ENCODE measurements around the gene AP4E1.
"Not testable (repeated sequence)": the region's sequence is repeated elsewhere in the genome, so short reads cannot be mapped to it uniquely, and the experiment has no call there.

The AP4E1 gene

GRCh38 chr15:50880651-50881114 is 27.8 kb upstream of the AP4E1 start:
- peak; percentile 19 to 75 for DNase-seq
- TF ChIP-seq POLR2A (IDR thresholded peaks at IDR 0.05; ENCODE audit: low read length) (no peak), GATA1 (IDR thresholded peaks at IDR 0.05; ENCODE audit: low read depth, low read length) (no peak)

DNA sequence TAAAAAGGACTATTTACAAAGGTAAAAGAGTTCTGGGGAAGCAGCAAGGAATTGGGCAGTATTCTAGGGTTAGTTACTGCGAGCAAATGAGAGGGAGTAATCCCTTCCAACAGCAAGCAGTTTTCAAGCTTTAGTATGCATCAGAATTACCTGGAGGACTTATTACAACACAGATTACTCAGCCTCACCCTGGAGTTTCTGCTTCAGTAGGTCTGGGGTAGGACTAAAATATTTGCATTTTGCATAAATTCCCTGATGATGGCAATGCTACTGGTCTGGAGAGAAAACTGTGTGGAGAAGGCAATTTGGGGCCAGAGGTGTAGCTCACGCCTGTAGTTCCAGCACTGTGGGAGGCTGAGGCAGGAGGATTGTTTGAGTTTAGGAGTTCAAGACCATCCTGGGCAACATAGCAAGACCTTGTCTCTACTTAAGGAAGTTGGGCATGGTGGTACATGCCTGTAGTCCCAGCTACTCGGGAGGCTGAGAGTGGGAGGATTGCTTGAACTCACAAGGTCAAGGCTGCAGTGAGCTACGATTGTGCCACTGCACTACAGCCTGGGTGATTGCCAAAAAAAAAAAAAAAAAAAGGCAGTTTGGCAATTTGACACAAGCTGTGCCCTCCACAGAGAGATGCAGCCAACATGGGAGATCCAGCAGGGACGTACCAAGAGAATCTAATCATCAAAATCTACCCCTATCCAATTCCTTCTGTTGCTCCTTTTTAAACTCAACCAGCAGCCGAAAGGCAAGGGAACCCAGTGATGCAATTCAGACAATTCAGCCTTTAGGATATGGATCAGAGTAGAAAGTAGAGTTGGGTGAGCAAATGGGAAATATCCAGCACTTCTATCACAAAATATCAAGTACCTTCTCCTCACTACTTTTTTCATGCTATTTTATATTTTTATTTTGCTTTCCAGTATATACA is 27.1 kb upstream of the AP4E1 start:
- peak in 1 of 2 experiments; percentile 53 for DNase-seq
- TF ChIP-seq GATA1 (IDR thresholded peaks at IDR 0.05; ENCODE audit: low read depth, low read length) = no peak
- no peak for TF ChIP-seq POLR2A (IDR thresholded peaks at IDR 0.05; ENCODE audit: low read length)

DNA sequence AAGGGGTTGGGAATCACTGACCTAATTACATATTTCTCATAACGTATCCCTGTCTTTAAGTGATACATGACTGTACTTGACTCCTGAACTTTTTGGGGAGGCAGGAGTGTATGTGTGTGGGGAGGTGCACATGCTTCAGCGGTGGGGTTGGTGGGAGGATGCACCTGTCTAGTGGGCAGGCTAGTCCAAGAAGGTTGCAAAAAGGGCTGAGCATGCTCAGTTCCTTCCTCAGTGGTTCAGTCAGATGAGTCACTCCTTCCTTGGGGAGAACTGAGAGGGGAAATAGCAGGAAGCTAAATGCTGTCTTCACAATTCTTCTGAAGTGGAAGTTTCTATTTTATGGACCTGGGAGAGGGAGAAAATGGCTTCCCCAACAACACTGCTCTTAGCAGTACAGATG is 24.6 kb upstream of the AP4E1 start:
- DNase-seq = no peak
- TF ChIP-seq POLR2A (IDR thresholded peaks at IDR 0.05; ENCODE audit: low read length) (no peak), GATA1 (IDR thresholded peaks at IDR 0.05; ENCODE audit: low read depth, low read length) (no peak)

- TF ChIP-seq POLR2A (IDR thresholded peaks at IDR 0.05; ENCODE audit: low read length) = no peak
- DNase-seq = no peak
Observed at GRCh38 chr15:50884540-50884939, 23.9 kb upstream of the AP4E1 start.

GRCh38 chr15:50886139-50886467 is 22.4 kb upstream of the AP4E1 start:
- no peak for DNase-seq
- no peak for TF ChIP-seq GATA1 (IDR thresholded peaks at IDR 0.05; ENCODE audit: low read depth, low read length)

DNA sequence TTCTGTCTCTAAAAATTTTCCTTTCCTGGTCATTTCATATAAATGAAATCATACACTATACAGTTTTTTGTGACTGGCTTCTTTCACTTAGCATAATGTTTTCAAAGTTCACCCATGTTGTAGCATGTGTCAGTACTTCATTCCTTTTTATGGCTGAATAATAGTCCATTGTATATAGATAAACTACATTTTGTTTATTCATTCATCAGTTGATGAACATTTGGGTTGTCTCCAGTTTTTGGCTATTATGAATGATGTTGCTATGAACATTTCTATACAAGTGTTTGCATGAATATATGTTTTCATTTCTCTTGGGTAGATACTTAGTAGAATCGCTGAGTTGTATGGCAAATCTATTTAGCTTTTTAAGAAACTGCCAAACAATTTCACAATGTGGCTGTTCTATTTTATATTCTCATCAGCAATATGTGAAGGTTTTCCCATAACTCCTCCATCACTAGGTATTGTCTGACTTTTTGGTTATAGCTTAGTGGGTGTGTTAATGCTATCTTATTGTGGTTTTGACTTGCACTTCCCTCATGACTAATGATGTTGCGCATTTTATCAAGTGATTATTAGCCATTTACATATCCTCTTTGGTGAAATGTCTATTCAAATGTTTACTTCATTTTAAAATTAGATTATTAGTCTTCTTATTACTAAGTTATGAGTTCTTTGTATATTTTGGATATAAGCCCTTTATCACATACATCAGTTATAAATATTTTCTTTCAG is 21.7 kb upstream of the AP4E1 start:
- DNase-seq = peak; percentile 21 to 32
- TF ChIP-seq GATA1 (IDR thresholded peaks at IDR 0.05; ENCODE audit: low read depth, low read length) (no peak), POLR2A (IDR thresholded peaks at IDR 0.05; ENCODE audit: low read length) (no peak)

DNA sequence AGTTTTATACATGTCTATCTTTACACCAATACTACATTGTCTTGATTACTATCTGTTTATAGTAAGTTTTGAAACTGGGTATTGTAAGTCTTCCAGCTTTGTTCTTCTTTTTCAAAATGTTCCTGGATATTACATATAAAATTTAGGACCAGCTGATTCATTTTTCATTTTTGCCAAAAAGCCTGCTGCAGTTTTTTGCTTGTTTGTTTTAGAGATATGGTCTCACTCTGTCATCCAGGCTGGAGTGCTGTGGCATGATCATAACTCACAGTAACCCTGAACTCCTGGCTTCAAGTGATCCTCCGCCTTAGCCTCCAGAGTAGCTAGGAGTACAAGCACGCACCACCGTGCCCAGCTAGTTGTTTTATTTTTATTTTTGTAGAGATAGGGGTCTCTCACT is 20.4 kb upstream of the AP4E1 start:
- no peak for DNase-seq
- no peak for TF ChIP-seq POLR2A (IDR thresholded peaks at IDR 0.05; ENCODE audit: low read length)
- no peak for TF ChIP-seq GATA1 (IDR thresholded peaks at IDR 0.05; ENCODE audit: low read depth, low read length)

DNA sequence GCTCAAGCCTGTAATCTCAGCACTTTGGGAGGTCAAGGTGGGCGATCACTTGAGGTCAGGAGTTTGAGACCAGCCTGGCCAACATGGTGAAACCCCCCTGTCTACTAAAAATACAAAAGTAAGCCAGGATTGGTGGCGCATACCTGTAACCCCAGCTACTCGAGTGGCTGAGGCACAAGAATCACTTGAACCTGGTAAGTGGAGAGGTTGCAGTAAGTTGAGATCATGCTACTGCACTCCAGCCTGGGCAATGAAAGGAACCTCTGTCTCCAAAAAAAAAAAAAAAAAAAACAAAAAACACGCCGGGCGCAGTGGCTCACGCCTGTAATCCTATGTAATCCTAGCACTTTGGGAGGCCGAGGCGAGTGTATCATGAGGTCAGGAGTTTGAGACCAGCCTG is 18.9 kb upstream of the AP4E1 start:
- no peak for TF ChIP-seq GATA1 (IDR thresholded peaks at IDR 0.05; ENCODE audit: low read depth, low read length)
- no peak for TF ChIP-seq POLR2A (IDR thresholded peaks at IDR 0.05; ENCODE audit: low read length)
- DNase-seq = no peak

DNA sequence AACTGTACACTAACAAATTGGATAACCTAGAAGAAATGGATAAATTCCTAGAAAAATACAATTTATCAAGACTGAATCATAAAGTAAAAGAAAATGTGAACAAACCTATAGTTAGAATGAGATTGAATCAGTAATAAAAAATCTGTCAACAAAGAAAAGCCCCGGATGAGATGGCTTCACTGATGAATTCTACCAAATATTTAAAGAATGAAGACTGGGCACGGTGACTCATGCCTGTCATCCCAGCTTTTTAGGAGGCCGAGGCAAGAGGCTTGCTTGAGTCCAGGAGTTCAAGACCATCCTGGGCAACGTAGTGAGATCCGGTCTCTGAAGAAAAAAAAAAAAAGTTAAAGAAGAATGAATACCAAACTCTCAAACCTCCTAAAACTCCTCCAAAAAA is 17.7 kb upstream of the AP4E1 start:
- TF ChIP-seq GATA1 (IDR thresholded peaks at IDR 0.05; ENCODE audit: low read depth, low read length) (no peak), POLR2A (IDR thresholded peaks at IDR 0.05; ENCODE audit: low read length) (no peak)
- DNase-seq = no peak

DNA sequence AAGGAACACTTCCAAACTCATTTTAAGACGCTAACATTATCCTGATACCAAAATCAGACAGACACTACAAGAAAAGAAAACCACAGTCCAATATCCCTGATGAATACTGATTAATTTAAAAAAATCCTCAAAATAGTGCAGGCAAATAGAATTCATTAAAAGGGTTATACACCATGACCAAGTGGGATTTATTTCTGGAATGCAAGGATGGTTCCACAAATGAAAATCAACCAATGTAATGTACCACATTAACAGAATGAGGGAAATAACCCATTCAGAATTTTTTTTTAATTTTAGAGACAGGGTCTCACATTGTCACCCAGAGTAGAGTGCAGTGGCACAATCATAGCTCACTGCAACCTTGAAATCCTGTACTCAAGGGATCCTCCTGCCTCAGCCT is 17.3 kb upstream of the AP4E1 start:
- no peak for DNase-seq
- TF ChIP-seq POLR2A (IDR thresholded peaks at IDR 0.05; ENCODE audit: low read length) (no peak), GATA1 (IDR thresholded peaks at IDR 0.05; ENCODE audit: low read depth, low read length) (no peak)

DNA sequence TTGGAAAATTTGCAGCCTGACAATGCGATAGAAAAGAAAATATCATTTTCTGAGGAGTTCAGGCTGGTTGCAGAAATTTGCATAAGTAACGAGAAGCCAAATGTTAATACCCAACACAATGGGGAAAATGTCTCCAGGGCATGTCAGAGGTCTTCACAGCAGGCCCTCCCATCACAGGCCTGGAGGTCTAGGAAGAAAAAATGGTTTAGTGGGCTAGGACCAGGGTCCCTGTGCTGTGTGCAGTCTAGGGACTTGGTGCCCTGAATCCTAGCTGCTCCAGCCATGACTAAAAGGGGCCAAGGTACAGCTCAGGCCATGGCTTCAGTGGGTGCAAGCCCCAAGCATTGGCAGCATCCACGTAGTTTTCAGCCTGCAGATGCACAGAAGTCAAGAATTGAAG is 14.5 kb upstream of the AP4E1 start:
- TF ChIP-seq GATA1 (IDR thresholded peaks at IDR 0.05; ENCODE audit: low read depth, low read length) (no peak), POLR2A (IDR thresholded peaks at IDR 0.05; ENCODE audit: low read length) (no peak)
- no peak for DNase-seq

DNA sequence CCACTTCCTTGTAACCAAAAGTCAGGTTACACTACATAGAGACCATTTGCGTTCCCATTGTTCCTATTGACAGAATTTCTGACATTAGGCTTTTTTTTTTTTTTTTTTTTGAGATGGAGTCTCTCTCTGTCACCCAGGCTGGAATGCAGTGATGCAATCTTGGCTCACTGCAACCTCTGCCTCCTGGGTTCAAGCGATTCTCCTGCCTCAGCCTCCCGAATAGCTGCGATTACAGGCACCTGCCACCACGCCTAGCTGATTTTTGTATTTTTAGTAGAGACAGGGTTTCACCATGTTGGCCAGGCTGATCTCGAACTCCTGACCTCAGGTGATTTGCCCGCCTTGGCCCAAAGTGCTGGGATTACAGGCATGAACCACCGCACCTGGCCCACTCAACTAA is 7.1 kb upstream of the AP4E1 start:
- not testable (repeated sequence) for DNase-seq

DNA sequence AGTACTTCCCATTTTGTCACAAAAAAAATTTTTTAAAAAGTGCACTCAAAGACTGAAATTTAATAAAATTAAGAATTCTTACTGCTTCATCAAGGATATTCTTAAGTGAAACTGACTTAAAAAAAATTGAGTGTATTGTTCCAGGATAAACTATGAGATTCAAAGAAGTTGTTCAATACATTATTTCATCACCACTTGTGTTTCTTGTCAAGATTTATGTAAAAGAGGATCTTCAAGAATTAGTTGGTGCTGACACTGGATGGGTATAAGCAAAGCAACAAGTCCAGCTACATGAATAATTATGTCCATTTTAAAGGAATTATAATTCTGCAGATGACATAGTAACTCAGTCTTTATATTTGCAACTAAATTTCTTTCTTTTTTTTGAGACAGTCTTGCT is 4.3 kb upstream of the AP4E1 start:
- peak in 1 of 2 experiments; percentile 7 for DNase-seq
- TF ChIP-seq GATA1 (IDR thresholded peaks at IDR 0.05; ENCODE audit: low read depth, low read length) (no peak), POLR2A (IDR thresholded peaks at IDR 0.05; ENCODE audit: low read length) (no peak)

DNA sequence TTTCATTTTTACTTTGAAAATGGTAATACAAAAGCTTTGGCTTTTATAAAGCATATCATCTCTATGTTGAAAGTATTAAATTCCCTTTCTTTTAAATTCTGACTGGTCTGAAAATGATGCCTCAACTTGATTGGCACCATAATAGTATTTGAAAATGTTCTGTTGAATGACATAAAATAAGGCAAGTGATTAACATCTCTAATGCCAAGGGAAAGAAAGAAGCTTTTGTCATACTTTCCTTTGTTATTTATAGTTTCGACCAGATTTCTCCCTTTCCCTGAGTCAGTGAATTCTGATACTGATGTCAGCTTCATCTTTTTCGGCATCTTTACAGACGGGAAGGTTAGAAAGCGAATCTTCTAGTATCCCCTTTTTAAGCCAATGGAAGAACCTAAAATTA is 3.4 kb upstream of the AP4E1 start:
- TF ChIP-seq GATA1 (IDR thresholded peaks at IDR 0.05; ENCODE audit: low read depth, low read length) = no peak
- no peak for TF ChIP-seq POLR2A (IDR thresholded peaks at IDR 0.05; ENCODE audit: low read length)
- no peak for DNase-seq
